CD14-positive monocyte (primary cell): ENCODE measurements around the gene PEAK1. TPM values are rescaled to one million over a fixed set of nuclear protein-coding genes. Genes with fewer than 3 reads are reported as not detected.
A peak's percentile ranks its signal among the peaks of the same experiment; 100 is the strongest.

Experiments used
- DNase-seq, 3 donors: peaks; one replicate each; pipeline ENCODE4 v3.0.0-alpha.2; 2011 to 2022
- H2AFZ ChIP-seq: 2 replicates; pipeline ENCODE4 v1.6.0; 2012; ENCODE audit warnings: mild to moderate bottlenecking, low read depth, low read length, inconsistent platforms; ENCODE audit not compliant: insufficient read depth, poor library complexity, severe bottlenecking
- H3K27ac ChIP-seq, 2 donors: 1 replicate in 1 of 2; 2 replicates in 1 of 2; pipeline ENCODE4 v1.5.1; 2012 to 2013; ENCODE audit warnings: low read length in 2 of 2, control low read depth in 1 of 2, inconsistent platforms in 1 of 2, low read depth in 1 of 2, mild to moderate bottlenecking in 1 of 2
- H3K27me3 ChIP-seq, 2 donors: one replicate each; pipeline versions ENCODE4 v1.6.0 to v1.6.1; 2011 to 2013; ENCODE audit warnings: low read length in 2 of 2; ENCODE audit not compliant: control insufficient read depth in 2 of 2, insufficient read depth in 2 of 2
- H3K36me3 ChIP-seq, 2 donors: replicated peaks in 1 of 2; 1 replicate in 1 of 2; 2 replicates in 1 of 2; pipeline versions ENCODE4 v1.5.1 to v1.6.1; 2012 to 2013; ENCODE audit warnings: low read length in 2 of 2, control low read depth in 1 of 2, inconsistent platforms in 1 of 2, mild to moderate bottlenecking in 1 of 2; ENCODE audit not compliant: insufficient read depth in 2 of 2, control insufficient read depth in 1 of 2
- H3K4me1 ChIP-seq, 2 donors: 1 replicate in 1 of 2; 2 replicates in 1 of 2; pipeline versions ENCODE4 v1.5.1 to v1.6.1; 2012 to 2013; ENCODE audit warnings: low read length in 2 of 2, control low read depth in 1 of 2, inconsistent platforms in 1 of 2, mild to moderate bottlenecking in 1 of 2, moderate library complexity in 1 of 2; ENCODE audit not compliant: insufficient read depth in 2 of 2, control insufficient read depth in 1 of 2
- H3K4me2 ChIP-seq: replicated peaks from 2 replicates; pipeline ENCODE3; 2012; ENCODE audit warnings: low read length, moderate library complexity, mild to moderate bottlenecking; ENCODE audit not compliant: poor library complexity, severe bottlenecking; ENCODE audit errors: extremely low read depth
- H3K4me3 ChIP-seq, 3 experiments: fragments of 200-600 bp in 1 of 3; sonication (generic) in 1 of 3; replicated peaks in 1 of 3; 1 replicate in 2 of 3; 2 replicates in 1 of 3; pipeline ENCODE4 v1.5.1; 2011 to 2013; ENCODE audit warnings: low read length in 3 of 3, mild to moderate bottlenecking in 3 of 3, control low read depth in 2 of 3, low read depth in 2 of 3, inconsistent platforms in 1 of 3, moderate library complexity in 1 of 3
- H3K79me2 ChIP-seq: 2 replicates; pipeline ENCODE4 v1.6.0; 2012; ENCODE audit warnings: mild to moderate bottlenecking, control low read depth, inconsistent platforms, low read length, moderate library complexity; ENCODE audit not compliant: insufficient read depth
- H3K9ac ChIP-seq: 2 replicates; pipeline ENCODE4 v1.6.0; 2017; ENCODE audit warnings: low read length, mild to moderate bottlenecking; ENCODE audit not compliant: insufficient read depth, poor library complexity, severe bottlenecking
- H3K9me3 ChIP-seq, 2 donors: replicated peaks in 1 of 2; 1 replicate in 1 of 2; 2 replicates in 1 of 2; pipeline versions ENCODE4 v1.5.1 to v1.6.1; 2012 to 2013; ENCODE audit warnings: low read length in 2 of 2, control low read depth in 1 of 2; ENCODE audit not compliant: control insufficient read depth in 1 of 2, insufficient read depth in 1 of 2
- H4K20me1 ChIP-seq: 2 replicates; pipeline ENCODE4 v1.6.0; 2012; ENCODE audit warnings: mild to moderate bottlenecking, low read length, control low read depth, moderate library complexity; ENCODE audit not compliant: insufficient read depth
- H3K27ac Mint-ChIP-seq, 7 donors: one replicate each; pipeline ENCODE4 v1.8.0; 2020; ENCODE audit warnings: mild to moderate bottlenecking in 7 of 7, mixed read lengths in 7 of 7, moderate library complexity in 6 of 7, inconsistent platforms in 2 of 7
- H3K27me3 Mint-ChIP-seq, 3 donors: one replicate each; pipeline ENCODE4 v1.8.0; 2021 to 2022; ENCODE audit warnings: low read depth in 3 of 3, mild to moderate bottlenecking in 3 of 3, mixed read lengths in 3 of 3, moderate library complexity in 3 of 3, inconsistent platforms in 1 of 3
- H3K36me3 Mint-ChIP-seq, 2 donors: one replicate each; pipeline ENCODE4 v1.8.0; 2020; ENCODE audit warnings: mixed read lengths in 2 of 2, inconsistent platforms in 1 of 2, mild to moderate bottlenecking in 1 of 2
- H3K4me1 Mint-ChIP-seq: one replicate; pipeline ENCODE4 v1.8.0; 2020; ENCODE audit warnings: mild to moderate bottlenecking, mixed read lengths
- H3K4me3 Mint-ChIP-seq, 2 donors: one replicate each; pipeline ENCODE4 v1.8.0; 2020; ENCODE audit warnings: mild to moderate bottlenecking in 2 of 2, mixed read lengths in 2 of 2, moderate library complexity in 1 of 2
- H3K9me3 Mint-ChIP-seq, 7 donors: one replicate each; pipeline ENCODE4 v1.8.0; 2020 to 2022; ENCODE audit warnings: mixed read lengths in 7 of 7, mild to moderate bottlenecking in 6 of 7, moderate library complexity in 6 of 7, inconsistent platforms in 2 of 7
- CTCF ChIP-seq: fragments of 200-600 bp; IDR thresholded peaks from one replicate; pipeline ENCODE4 v1.8.0; 2022; ENCODE audit warnings: antibody characterized with exemption, mild to moderate bottlenecking
- WGBS: methylation state at CpG from one replicate; pipeline ENCODE4 v1.1.5; 2013; ENCODE audit warnings: missing lambda C conversion rate; ENCODE audit not compliant: insufficient coverage; 5-methylcytosine and 5-hydroxymethylcytosine counted together
- intact Hi-C, 2 donors: fragments of 100-400 bp; cut with micrococcal nuclease; formaldehyde crosslinking; loops; one replicate each; pipeline versions ENCODE4 v1.15.0 to v1.15.1; 2023
- polyA plus RNA-seq, 3 donors: library from polyadenylated mRNA; depleted of rRNA in 1 of 3; unstranded in 2 of 3; stranded (reverse) in 1 of 3; fragments of 300-500 nt in 2 of 3; fragments of >200 nt in 1 of 3; fragmentation: Illumina TruSeq in 2 of 3; gene quantifications; 1 replicate in 2 of 3; 2 replicates in 1 of 3; pipeline ENCODE4 v1.2.3, GENCODE V29; 2012 to 2021

PEAK1 gene
- polyA plus RNA-seq, 3 donors, result 0.85 to 8.7 (median 1.1) TPM

GRCh38 chr15:77228828-77229227 is 191.1 kb downstream of the PEAK1 start:
- Mint-ChIP-seq H3K27ac (no peak overlapping the region), H3K27me3 (no peaks in the 10 kb centered on the region), H3K4me1 (peaks cover 12% of the 10 kb centered on the region), H3K9me3 (no peaks in the 10 kb centered on the region), H3K4me3 (no peak overlapping the region), H3K36me3 (no peaks in the 10 kb centered on the region)
- H3K4me2 ChIP-seq, result no peak overlapping the region
- TF ChIP-seq CTCF, result no peak
- intact Hi-C loops, result no loop called here
- H3K9me3 ChIP-seq, result no peaks in the 10 kb centered on the region
- no peak overlapping the region for H3K4me3 ChIP-seq
- H3K27me3 ChIP-seq, result no peaks in the 10 kb centered on the region
- no peaks in the 10 kb centered on the region for H3K4me1 ChIP-seq
- no peaks in the 10 kb centered on the region for H4K20me1 ChIP-seq
- no peak overlapping the region for H2AFZ ChIP-seq
- H3K9ac ChIP-seq, result no peak overlapping the region
- H3K79me2 ChIP-seq, result no peaks in the 10 kb centered on the region
- no peak overlapping the region for H3K27ac ChIP-seq
- DNase-seq, result peak in 1 of 3 donors; percentile 11
- no peaks in the 10 kb centered on the region for H3K36me3 ChIP-seq

DNA sequence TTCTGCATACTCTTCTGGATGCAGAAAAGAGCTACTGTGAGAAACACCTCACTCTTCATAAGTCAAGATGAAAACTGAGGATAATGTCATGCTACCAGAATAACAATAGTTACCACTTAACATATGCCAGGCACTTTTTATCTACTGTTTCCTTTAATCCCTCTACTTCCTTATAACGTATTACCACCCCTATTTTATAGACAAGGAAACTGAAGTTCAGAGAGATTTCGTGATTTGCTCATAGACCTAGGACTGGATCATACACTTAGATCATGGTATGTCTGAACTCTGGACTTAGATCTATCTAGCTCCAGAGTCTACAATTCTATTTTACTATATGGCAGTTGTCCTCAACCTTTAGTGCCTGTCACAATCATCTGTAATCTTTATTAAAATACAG is 193.3 kb downstream of the PEAK1 start:
- H3K4me1 Mint-ChIP-seq, result peaks cover 12% of the 10 kb centered on the region
- intact Hi-C loops, result no loop called here
- no peak for DNase-seq
- Histone ChIP-seq H3K79me2 (no peaks in the 10 kb centered on the region), H3K9me3 (no peaks in the 10 kb centered on the region), H3K27ac (no peak overlapping the region), H2AFZ (no peak overlapping the region), H4K20me1 (no peaks in the 10 kb centered on the region), H3K4me3 (no peak overlapping the region), H3K9ac (no peak overlapping the region), H3K36me3 (no peaks in the 10 kb centered on the region), H3K27me3 (no peaks in the 10 kb centered on the region), H3K4me1 (no peaks in the 10 kb centered on the region), H3K4me2 (no peak overlapping the region)
- no peak overlapping the region for H3K27ac Mint-ChIP-seq
- H3K9me3 Mint-ChIP-seq, result no peaks in the 10 kb centered on the region
- H3K27me3 Mint-ChIP-seq, result no peaks in the 10 kb centered on the region
- 0% methylated on average over 1 of the region's 2 CpGs for WGBS
- H3K36me3 Mint-ChIP-seq, result no peaks in the 10 kb centered on the region
- no peak overlapping the region for H3K4me3 Mint-ChIP-seq
- no peak for TF ChIP-seq CTCF
